ENCODE measurements around the gene SEMA6D. TPM values are rescaled to one million over a fixed set of nuclear protein-coding genes. Genes with fewer than 3 reads are reported as not detected.

The SEMA6D gene
- total RNA-seq, 4 donors from 2014 or later = 23.3 to 59.4 (median 42.7) TPM

GRCh38 chr15:47773143-47773542 lies 55.8 kb downstream of the SEMA6D start:
- Histone ChIP-seq H3K27ac (no peak overlapping the region), H3K27me3 (no peaks in the 10 kb centered on the region), H3K4me1 (no peaks in the 10 kb centered on the region), H3K36me3 (peaks cover 0 to 15% (median 7%) of the 10 kb centered on the region in 4 donors), H3K9me3 (no peaks in the 10 kb centered on the region), H3K4me3 (no peak overlapping the region)
- 80 to 89% methylated on average over 1 to 6 of the region's 6 CpGs for WGBS, 2 donors (ENCODE audit: low coverage in 1 of 2)
- TF ChIP-seq CTCF (IDR thresholded peaks at IDR 0.05) = no peak
- TF ChIP-seq POLR2AphosphoS5 (IDR thresholded peaks at IDR 0.05) = no peak
- TF ChIP-seq POLR2A (IDR thresholded peaks at IDR 0.05) = no peak
- no peak for TF ChIP-seq EP300 (IDR thresholded peaks at IDR 0.05; ENCODE audit: low read depth)
- DNase-seq = no peak
- in situ Hi-C loops (cut with MboI; ENCODE audit: low pct_ligation_motif_present in 1 of 4, low pct_unique_long_range_greater_than_20kb in 1 of 4, low sequenced_read_pairs in 3 of 4) = no loop called here
- intact Hi-C loops (cut with DNase I; ENCODE audit: low total_unique reads) = no loop called here

DNA sequence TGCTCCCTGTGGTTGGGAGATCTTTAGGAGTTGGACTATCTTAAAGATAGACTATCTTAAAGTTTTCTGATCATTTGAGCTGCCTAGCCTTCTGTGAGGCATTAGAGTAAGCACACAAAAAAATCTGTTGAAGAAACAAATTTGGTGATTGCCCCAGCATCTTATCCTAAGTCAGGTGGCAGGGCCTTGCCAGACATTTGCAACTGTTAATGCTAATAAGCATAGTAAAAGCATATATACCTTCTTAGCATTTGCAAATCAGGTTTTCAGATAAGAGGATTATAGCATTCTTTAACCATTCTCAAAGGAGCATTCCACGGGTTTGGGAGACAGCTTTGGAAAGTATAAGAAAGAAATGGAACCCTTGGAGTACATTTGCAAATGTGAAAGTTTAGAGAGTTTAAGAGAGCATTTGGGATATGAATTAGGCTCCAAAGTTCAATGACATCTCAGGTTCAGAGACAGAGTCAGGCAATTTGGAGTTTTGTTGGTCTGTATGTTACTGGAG lies 61.0 kb downstream of the SEMA6D start:
- in situ Hi-C loops (cut with MboI; ENCODE audit: low pct_ligation_motif_present in 1 of 4, low pct_unique_long_range_greater_than_20kb in 1 of 4, low sequenced_read_pairs in 3 of 4) = no loop called here
- H3K27me3 ChIP-seq = no peaks in the 10 kb centered on the region
- H3K9me3 ChIP-seq = no peaks in the 10 kb centered on the region
- WGBS, 2 donors (ENCODE audit: low coverage in 1 of 2) = 0 to 30% methylated on average over 1 of the region's 1 CpG
- H3K4me1 ChIP-seq = no peaks in the 10 kb centered on the region
- no peak overlapping the region for H3K4me3 ChIP-seq
- no peak overlapping the region for H3K27ac ChIP-seq
- intact Hi-C loops (cut with DNase I; ENCODE audit: low total_unique reads) = no loop called here
- no peaks in the 10 kb centered on the region for H3K36me3 ChIP-seq
- TF ChIP-seq POLR2A (IDR thresholded peaks at IDR 0.05) (no peak), EP300 (IDR thresholded peaks at IDR 0.05; ENCODE audit: low read depth) (no peak), CTCF (IDR thresholded peaks at IDR 0.05) (no peak), POLR2AphosphoS5 (IDR thresholded peaks at IDR 0.05) (no peak)
- DNase-seq = no peak

DNA sequence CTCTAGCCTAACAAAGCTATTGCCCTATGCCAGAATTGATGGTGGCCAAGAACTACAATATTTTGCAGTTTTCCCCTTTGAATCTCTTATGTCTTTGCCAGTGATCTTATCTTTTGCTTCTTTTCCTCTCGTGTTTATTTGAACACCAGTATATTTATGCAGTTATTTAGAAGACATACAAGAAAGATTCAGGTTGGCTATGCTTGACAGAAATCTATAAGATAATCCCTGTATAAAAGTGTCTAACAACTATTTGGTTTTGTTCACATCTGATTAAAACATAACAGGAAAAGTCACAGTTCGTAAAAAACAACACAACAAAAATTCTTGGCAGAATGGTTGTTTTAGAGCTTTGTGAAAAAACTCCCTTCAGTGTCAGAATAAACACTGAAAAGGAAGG lies 63.7 kb downstream of the SEMA6D start:
- TF ChIP-seq EP300 (IDR thresholded peaks at IDR 0.05; ENCODE audit: low read depth) (no peak), POLR2AphosphoS5 (IDR thresholded peaks at IDR 0.05) (no peak), POLR2A (IDR thresholded peaks at IDR 0.05) (no peak), CTCF (IDR thresholded peaks at IDR 0.05) (no peak)
- Histone ChIP-seq H3K36me3 (no peaks in the 10 kb centered on the region), H3K27ac (no peak overlapping the region), H3K4me1 (no peaks in the 10 kb centered on the region), H3K9me3 (no peaks in the 10 kb centered on the region), H3K27me3 (no peaks in the 10 kb centered on the region), H3K4me3 (no peak overlapping the region)
- DNase-seq = no peak
- 66 to 68% methylated on average over 2 of the region's 2 CpGs for WGBS, 2 donors (ENCODE audit: low coverage in 1 of 2)
- in situ Hi-C loops (cut with MboI; ENCODE audit: low pct_ligation_motif_present in 1 of 4, low pct_unique_long_range_greater_than_20kb in 1 of 4, low sequenced_read_pairs in 3 of 4) = no loop called here
- intact Hi-C loops (cut with DNase I; ENCODE audit: low total_unique reads) = no loop called here

DNA sequence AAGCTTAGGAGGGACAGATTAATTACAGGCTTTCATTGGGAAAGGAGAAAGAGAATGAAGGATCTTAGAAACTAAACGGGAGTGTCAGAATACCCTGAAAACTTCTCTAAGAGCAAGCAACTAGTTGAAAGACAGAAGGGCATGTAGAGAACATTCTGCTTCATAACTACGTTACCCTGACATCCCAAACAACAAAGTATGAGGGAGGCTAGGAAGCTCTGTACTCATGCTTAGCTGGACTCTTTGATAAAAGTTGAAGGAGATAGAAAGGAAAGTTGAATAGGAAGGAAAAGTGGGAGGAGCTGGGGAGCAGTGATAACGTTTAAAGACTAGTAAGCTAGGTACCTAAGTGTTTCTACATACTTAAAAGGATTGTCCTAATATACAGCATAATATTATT lies 64.2 kb downstream of the SEMA6D start:
- H3K4me1 ChIP-seq = no peaks in the 10 kb centered on the region
- TF ChIP-seq POLR2A (IDR thresholded peaks at IDR 0.05) (no peak), POLR2AphosphoS5 (IDR thresholded peaks at IDR 0.05) (no peak), CTCF (IDR thresholded peaks at IDR 0.05) (no peak), EP300 (IDR thresholded peaks at IDR 0.05; ENCODE audit: low read depth) (no peak)
- 45 to 53% methylated on average over 3 of the region's 3 CpGs for WGBS, 2 donors (ENCODE audit: low coverage in 1 of 2)
- DNase-seq = no peak
- intact Hi-C loops (cut with DNase I; ENCODE audit: low total_unique reads) (no loop called here), in situ Hi-C loops (cut with MboI; ENCODE audit: low pct_ligation_motif_present in 1 of 4, low pct_unique_long_range_greater_than_20kb in 1 of 4, low sequenced_read_pairs in 3 of 4) (no loop called here)
- no peaks in the 10 kb centered on the region for H3K9me3 ChIP-seq
- no peaks in the 10 kb centered on the region for H3K27me3 ChIP-seq
- no peaks in the 10 kb centered on the region for H3K36me3 ChIP-seq
- H3K27ac ChIP-seq = no peak overlapping the region
- H3K4me3 ChIP-seq = no peak overlapping the region

Data from transverse colon (tissue), 4 donors.